ENCODE data around the gene HOXA5.

DNA sequence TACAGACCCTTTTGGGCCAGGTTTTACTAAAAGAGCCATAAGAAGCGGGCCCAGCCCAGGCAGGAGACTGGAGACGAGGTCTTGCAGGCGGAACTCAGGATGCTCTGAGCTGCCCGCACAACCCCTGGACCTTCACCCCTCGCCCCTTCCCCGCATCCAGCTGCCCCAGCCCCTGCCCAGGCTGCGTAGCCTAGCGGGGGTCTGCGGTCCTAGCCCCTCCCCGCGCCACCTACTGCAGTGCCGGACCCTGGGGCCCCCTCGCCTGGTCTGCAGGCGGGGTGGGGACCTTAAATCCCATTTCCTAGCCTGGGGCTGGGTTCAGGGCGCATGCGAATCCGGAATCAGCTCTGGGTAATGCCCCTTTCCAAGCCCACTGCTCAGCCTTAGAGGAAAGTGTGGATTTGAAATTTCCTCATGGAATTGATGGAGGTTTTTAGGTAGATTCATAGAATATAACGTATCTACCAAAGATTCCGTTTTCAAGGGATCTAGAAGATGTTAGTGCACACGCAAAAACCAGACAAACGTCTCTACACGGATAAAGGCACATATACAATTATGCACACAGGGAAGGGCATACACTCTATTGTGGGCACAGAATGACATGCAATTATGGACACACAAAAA, 9.4 kb upstream of the HOXA5 start:
- TF ChIP-seq, protein P1, sequence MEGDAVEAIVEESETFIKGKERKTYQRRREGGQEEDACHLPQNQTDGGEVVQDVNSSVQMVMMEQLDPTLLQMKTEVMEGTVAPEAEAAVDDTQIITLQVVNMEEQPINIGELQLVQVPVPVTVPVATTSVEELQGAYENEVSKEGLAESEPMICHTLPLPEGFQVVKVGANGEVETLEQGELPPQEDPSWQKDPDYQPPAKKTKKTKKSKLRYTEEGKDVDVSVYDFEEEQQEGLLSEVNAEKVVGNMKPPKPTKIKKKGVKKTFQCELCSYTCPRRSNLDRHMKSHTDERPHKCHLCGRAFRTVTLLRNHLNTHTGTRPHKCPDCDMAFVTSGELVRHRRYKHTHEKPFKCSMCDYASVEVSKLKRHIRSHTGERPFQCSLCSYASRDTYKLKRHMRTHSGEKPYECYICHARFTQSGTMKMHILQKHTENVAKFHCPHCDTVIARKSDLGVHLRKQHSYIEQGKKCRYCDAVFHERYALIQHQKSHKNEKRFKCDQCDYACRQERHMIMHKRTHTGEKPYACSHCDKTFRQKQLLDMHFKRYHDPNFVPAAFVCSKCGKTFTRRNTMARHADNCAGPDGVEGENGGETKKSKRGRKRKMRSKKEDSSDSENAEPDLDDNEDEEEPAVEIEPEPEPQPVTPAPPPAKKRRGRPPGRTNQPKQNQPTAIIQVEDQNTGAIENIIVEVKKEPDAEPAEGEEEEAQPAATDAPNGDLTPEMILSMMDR (IDR thresholded peaks at IDR 0.05) = no peak
- no peak for TF ChIP-seq POLR2A (IDR thresholded peaks at IDR 0.05)
